K562 (cell line): ENCODE data around the gene PRELID2. TPM values are rescaled to one million over a fixed set of nuclear protein-coding genes. Genes with fewer than 3 reads are reported as not detected.

ENCODE experiments used
- ATAC-seq: fragments of 200-7000 bp; cut with Tn5 transposase; 3 replicates; pipeline ENCODE4 v1.9.1; 2020; ENCODE audit warnings: moderate library complexity
- BruUV-seq: library from RNA; stranded (reverse); fragments of 400-500 nt; replicated peaks from 2 replicates; lab custom pipeline; 2021; lab: Mats Ljungman, UMichigan
- CTCF ChIA-PET: fragments of 300-600 bp; formaldehyde crosslinking; extraction: SDS; loops from one replicate; lab custom pipeline; 2021; ENCODE audit warnings: low intra/inter-chr PET ratio; lab: Yijun Ruan, JAX
- POLR2A ChIA-PET: fragments of 300-600, 350-650 bp; sonication (Branson Sonifier 250); formaldehyde crosslinking; extraction: SDS; loops from one replicate; lab custom pipeline; 2021; ENCODE audit warnings: antibody characterized with exemption, inconsistent platforms; lab: Yijun Ruan, JAX
- DNase-seq, 4 experiments: peaks; one replicate each; pipeline versions ENCODE4 v3.0.0 to v3.0.0-alpha.2; 2011 to 2018; ENCODE audit warnings: low spot score in 3 of 4, mixed read lengths in 3 of 4; ENCODE audit errors: extremely low read depth in 1 of 4
- FAIRE-seq: peaks from 2 replicates; lab custom pipeline; 2011; peaks lifted over from hg19 to GRCh38; lab: Jason Lieb, UNC
- H2AFZ ChIP-seq: 2 replicates; pipeline ENCODE4 v1.6.0; 2011; ENCODE audit warnings: low read depth, low read length, control low read depth, inconsistent platforms
- H3K27ac ChIP-seq: fragments of 200-600 bp; 3 replicates; pipeline ENCODE4 v1.8.0; 2011; ENCODE audit warnings: low read depth, mild to moderate bottlenecking, control low read depth, inconsistent platforms, low read length, moderate library complexity, mixed read lengths; ENCODE audit errors: extremely low read depth
- H3K27me3 ChIP-seq, 2 experiments: fragments of 300-600 bp in 1 of 2; 2 replicates in 1 of 2; 3 replicates in 1 of 2; pipeline versions ENCODE4 v1.6.0 to v1.8.0; 2011; ENCODE audit warnings: inconsistent platforms in 2 of 2, low read length in 2 of 2, mild to moderate bottlenecking in 1 of 2, mixed read lengths in 1 of 2, moderate library complexity in 1 of 2; ENCODE audit not compliant: control insufficient read depth in 2 of 2, insufficient read depth in 2 of 2
- H3K36me3 ChIP-seq: fragments of 300-600 bp; 3 replicates; pipeline ENCODE4 v1.8.0; 2011; ENCODE audit warnings: mild to moderate bottlenecking, low read length, inconsistent platforms; ENCODE audit not compliant: control insufficient read depth, insufficient read depth
- H3K4me1 ChIP-seq, 2 experiments: fragments of 200-600 bp in 1 of 2; replicated peaks in 1 of 2; 2 replicates in 1 of 2; 3 replicates in 1 of 2; pipeline versions ENCODE4 v1.5.1 to v1.8.0; 2011; ENCODE audit warnings: inconsistent platforms in 2 of 2, low read length in 2 of 2, mild to moderate bottlenecking in 1 of 2, mixed read lengths in 1 of 2, moderate library complexity in 1 of 2; ENCODE audit not compliant: control insufficient read depth in 2 of 2, insufficient read depth in 2 of 2
- H3K4me2 ChIP-seq: 2 replicates; pipeline ENCODE4 v1.6.1; 2011; ENCODE audit warnings: low read length, control low read depth, inconsistent platforms, mixed read lengths; ENCODE audit not compliant: insufficient read depth
- H3K4me3 ChIP-seq: fragments of 200-600 bp; sonication (generic), shearing (Covaris generic); 2 replicates; pipeline ENCODE4 v1.5.1; 2016; ENCODE audit warnings: control low read depth, inconsistent platforms
- H3K79me2 ChIP-seq: fragments of 200-600 bp; 3 replicates; pipeline ENCODE4 v1.8.0; 2011; ENCODE audit warnings: low read length, inconsistent platforms; ENCODE audit not compliant: control insufficient read depth, insufficient read depth
- H3K9ac ChIP-seq, 2 experiments: 2 replicates each; pipeline versions ENCODE4 v1.6.0 to v1.6.1; 2011; ENCODE audit warnings: low read depth in 2 of 2, low read length in 2 of 2, control low read depth in 1 of 2, inconsistent platforms in 1 of 2, mild to moderate bottlenecking in 1 of 2, mixed read lengths in 1 of 2; ENCODE audit not compliant: insufficient read depth in 1 of 2
- H3K9me1 ChIP-seq: one replicate; pipeline ENCODE4 v1.6.0; 2011; ENCODE audit warnings: inconsistent platforms, mild to moderate bottlenecking, low read length, moderate library complexity; ENCODE audit not compliant: control insufficient read depth, insufficient read depth
- H3K9me3 ChIP-seq: replicated peaks from 2 replicates; pipeline ENCODE4 v1.5.1; 2011; ENCODE audit warnings: low read depth, low read length, inconsistent platforms; ENCODE audit not compliant: control insufficient read depth, insufficient read depth
- H4K20me1 ChIP-seq: replicated peaks from 2 replicates; pipeline ENCODE4 v1.6.1; 2011; ENCODE audit warnings: low read length, inconsistent platforms, mixed read lengths; ENCODE audit not compliant: control insufficient read depth, insufficient read depth
- ARID1B ChIP-seq: fragments of 450-650 bp; IDR thresholded peaks from 2 replicates; pipeline ENCODE4 v1.6.1; 2016; ENCODE audit warnings: antibody characterized with exemption, mild to moderate bottlenecking, inconsistent platforms
- CAMTA2 ChIP-seq: fragments of 250-450 bp; sonication (Bioruptor Pico); conservative IDR thresholded peaks from 2 replicates; pipeline ENCODE4 v1.5.1; 2022
- FOXA3 ChIP-seq, 2 experiments: fragments of 450-650 bp in 1 of 2; sonication (generic) in 1 of 2; formaldehyde crosslinking; IDR thresholded peaks in 1 of 2; conservative IDR thresholded peaks in 1 of 2; 2 replicates each; pipeline versions ENCODE4 v1.4.0 to v1.8.0; 2020 to 2022; ENCODE audit warnings: mild to moderate bottlenecking in 2 of 2, missing genetic modification reagents in 1 of 2
- IRF2 ChIP-seq: sonication (generic); formaldehyde crosslinking; IDR thresholded peaks from 2 replicates; pipeline ENCODE4 v1.8.1; 2022; ENCODE audit warnings: mild to moderate bottlenecking, missing genetic modification reagents
- IRF9 ChIP-seq: fragments of 450-650 bp; IDR thresholded peaks from 2 replicates; pipeline ENCODE4 v1.6.1; 2016; ENCODE audit warnings: missing biosample characterization, missing genetic modification characterization
- KLF10 ChIP-seq: fragments of 250-450 bp; sonication (Bioruptor Pico); IDR thresholded peaks from 2 replicates; pipeline ENCODE4 v1.6.1; 2021; ENCODE audit warnings: matching md5 sums
- PHB ChIP-seq: fragments of 250-450 bp; sonication (Bioruptor Pico); IDR thresholded peaks from 2 replicates; pipeline ENCODE4 v1.5.0; 2021
- RBM25 ChIP-seq: fragments of 200-400 bp; formaldehyde crosslinking; IDR thresholded peaks from 2 replicates; pipeline ENCODE4 v1.6.1; 2018; ENCODE audit warnings: low read length, low read depth, moderate library complexity; ENCODE audit not compliant: severe bottlenecking
- TEAD1 ChIP-seq, 2 experiments: fragments of 450-650 bp in 1 of 2; sonication (generic) in 1 of 2; formaldehyde crosslinking; IDR thresholded peaks; 2 replicates each; pipeline versions ENCODE4 v1.4.0 to v1.8.0; 2020 to 2022; ENCODE audit warnings: mild to moderate bottlenecking in 2 of 2, missing genetic modification reagents in 1 of 2
- TEAD4 ChIP-seq, 2 experiments: sonication (generic) in 1 of 2; formaldehyde crosslinking in 1 of 2; IDR thresholded peaks; 2 replicates each; pipeline versions ENCODE4 v1.6.1 to v1.8.0; 2012 to 2022; ENCODE audit warnings: borderline replicate concordance in 1 of 2, inconsistent platforms in 1 of 2, low read length in 1 of 2, mild to moderate bottlenecking in 1 of 2, missing genetic modification reagents in 1 of 2
- ZBTB34 ChIP-seq: fragments of 250-450 bp; sonication (Bioruptor Pico); IDR thresholded peaks from 2 replicates; pipeline ENCODE4 v1.8.0; 2021; ENCODE audit warnings: mild to moderate bottlenecking, moderate library complexity
- ZNF165 ChIP-seq: fragments of 250-450 bp; sonication (Bioruptor Pico); IDR thresholded peaks from 2 replicates; pipeline ENCODE4 v1.4.0; 2020; ENCODE audit warnings: borderline replicate concordance
- ZNF778 ChIP-seq: fragments of 450-650 bp; formaldehyde crosslinking; IDR thresholded peaks from 2 replicates; pipeline ENCODE4 v1.4.0; 2020; ENCODE audit warnings: mild to moderate bottlenecking, moderate library complexity
- ZNF785 ChIP-seq: fragments of 250-450 bp; sonication (Bioruptor Pico); IDR thresholded peaks from 2 replicates; pipeline ENCODE4 v1.4.0; 2020; ENCODE audit warnings: mild to moderate bottlenecking
- WGBS: fragments of 100-300 bp; shearing (Covaris generic); methylation state at CpG from one replicate; pipeline ENCODE4 v1.1.6; 2016; ENCODE audit warnings: low coverage, mixed read lengths; ENCODE audit not compliant: insufficient coverage; ENCODE audit errors: missing lambda C conversion rate; 5-methylcytosine and 5-hydroxymethylcytosine counted together
- in situ Hi-C: fragments of 300-500 bp; cut with MboI; formaldehyde crosslinking; loops from 4 replicates; pipeline ENCODE4 v1.15.0; 2018; ENCODE audit warnings: inconsistent platforms, mixed read lengths
- intact Hi-C: fragments of 100-400 bp; cut with micrococcal nuclease; formaldehyde crosslinking; loops from 2 replicates; pipeline ENCODE4 v1.14.2; 2022
- polyA plus RNA-seq, 8 experiments: library from polyadenylated mRNA; depleted of rRNA in 4 of 8; stranded (reverse) in 5 of 8; unstranded in 3 of 8; fragments of >200 nt; fragmentation: Nextera tagmentation in 2 of 8; fragmentation: Illumina TruSeq in 1 of 8; extraction: Ambion mirVana in 2 of 8; extraction: Trizol in 1 of 8; gene quantifications; 2 replicates each; pipeline versions ENCODE4 v1.2.1 to v1.2.3, GENCODE V29; 2011 to 2014; ENCODE audit warnings: inconsistent platforms in 1 of 8, missing spikeins in 1 of 8
- total RNA-seq, 7 experiments: library from RNA; depleted of rRNA in 6 of 7; stranded (reverse); fragments of >200 nt in 6 of 7; fragmentation: Illumina TruSeq in 2 of 7; extraction: Trizol in 2 of 7; gene quantifications; 2 replicates each; pipeline versions ENCODE4 v1.2.1 to v1.2.3, GENCODE V29; 2011 to 2021; ENCODE audit warnings: low replicate concordance in 1 of 7

PRELID2 gene
- total and polyA plus RNA-seq, 9 of the 15 experiments (the other 6 are each of a cell fraction or from before 2014, with no cell fraction given) = 6.4 to 68.2 (median 28.8) TPM

- under 1% methylated on average over 10 of the region's 10 CpGs for WGBS
- H3K9ac ChIP-seq = peak overlapping the region; percentile 70 to 93
- H3K9me3 ChIP-seq = no peaks in the 10 kb centered on the region
- H2AFZ ChIP-seq = peak overlapping the region; percentile 98
- FAIRE-seq (no peak), ATAC-seq (peak; percentile 7; the same call in 1 of the 3 replicates), DNase-seq (peak in 1 of 4 experiments; percentile 40)
- BruUV-seq = TSS peak; percentile 48
- in situ Hi-C loops (loop anchor here (5.0 to 10.0 kb wide), 2 partner anchors 53 to 370 kb away; partner anchors contain the start of gene RBM27), intact Hi-C loops (loop anchor here (2.0 to 5.0 kb wide), 3 partner anchors 20 to 1632 kb away; no protein-coding TSS in a partner anchor)
- peak overlapping the region; percentile 80 for H3K4me3 ChIP-seq
- peak overlapping the region; percentile 95 for H3K4me2 ChIP-seq
- ChIA-PET POLR2A (interaction anchor here (0.9 to 2.7 kb wide), 6 partner anchors 9 to 135 kb away, joined by 3 to 19 read pairs (median 6); no protein-coding TSS in a partner anchor), CTCF (no interaction called here)
- H3K36me3 ChIP-seq = no peaks in the 10 kb centered on the region
- no peaks in the 10 kb centered on the region for H4K20me1 ChIP-seq
- H3K4me1 ChIP-seq = peaks cover 14 to 54% of the 10 kb centered on the region in 2 experiments
- H3K27ac ChIP-seq = peak overlapping the region; percentile 61; the same call in 2 of the 3 replicates
- no peaks in the 10 kb centered on the region for H3K27me3 ChIP-seq
- H3K9me1 ChIP-seq = no peaks in the 10 kb centered on the region
- H3K79me2 ChIP-seq = peaks cover 50% of the 10 kb centered on the region
- TF ChIP-seq TEAD4 (IDR thresholded peaks at IDR 0.05; ENCODE audit: low read length) (no peak), TEAD4 (CRISPR knock-in tag; IDR thresholded peaks at IDR 0.05; ENCODE audit: borderline replicate concordance) (no peak), KLF10 (no peak), IRF9 (tag) (no peak), FOXA3 (CRISPR knock-in tag; conservative IDR thresholded peaks at IDR 0.05 in 1 of 2, IDR thresholded peaks at IDR 0.05 in 1 of 2) (no peak), ZNF778 (CRISPR knock-in tag) (no peak), ARID1B (no peak), ZNF165 (CRISPR knock-in tag) (no peak), TEAD1 (CRISPR knock-in tag; IDR thresholded peaks at IDR 0.05) (0 out of 4 replicates have a peak, but pooled peaks of 1 of the 2 experiments have one; percentile 7), ZBTB34 (no peak), IRF2 (no peak), CAMTA2 (CRISPR knock-in tag) (no peak), RBM25 (peak; percentile 98), ZNF785 (CRISPR knock-in tag) (no peak), PHB (CRISPR knock-in tag) (no peak)
Observed at GRCh38 chr5:145834554-145834916, 607 bp downstream of the PRELID2 start.
